ENCODE results near the gene PEX5L.

The PEX5L gene

DNA sequence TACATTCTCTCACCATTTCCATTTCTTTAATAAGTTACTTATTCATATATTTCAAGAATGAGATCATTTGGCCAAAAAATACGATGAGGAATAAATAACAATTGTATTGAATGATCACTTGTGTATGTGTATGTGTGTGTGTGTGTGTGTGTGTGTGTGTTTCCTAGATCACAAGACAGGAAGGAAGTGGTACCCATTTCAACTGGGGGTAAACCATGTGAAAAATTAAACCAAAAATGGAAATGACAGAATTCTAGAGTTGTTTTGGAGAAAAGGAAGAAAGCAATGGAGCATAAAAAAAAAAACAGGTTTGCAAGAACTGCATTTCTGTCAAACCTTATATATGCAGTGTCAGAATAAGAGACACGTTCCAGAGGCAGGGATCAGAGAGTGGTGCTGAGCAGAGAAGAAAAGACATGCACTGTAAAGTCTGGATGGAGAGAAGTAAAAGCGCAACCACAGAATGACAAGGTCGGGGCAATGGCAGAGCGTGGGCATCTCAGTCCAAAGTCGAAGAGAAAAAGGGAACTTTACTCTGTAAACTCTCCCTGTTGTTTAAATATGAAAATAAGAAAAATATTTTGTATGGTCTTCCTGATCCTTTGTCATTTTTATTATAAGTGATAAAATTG, 75.5 kb downstream of the PEX5L start:
- DNase-seq (ENCODE audit: low read depth): no peak
- H3K4me3 ChIP-seq (ENCODE audit: control insufficient read depth, low read depth, low read length): no peak overlapping the region
- TF ChIP-seq, protein P1, sequence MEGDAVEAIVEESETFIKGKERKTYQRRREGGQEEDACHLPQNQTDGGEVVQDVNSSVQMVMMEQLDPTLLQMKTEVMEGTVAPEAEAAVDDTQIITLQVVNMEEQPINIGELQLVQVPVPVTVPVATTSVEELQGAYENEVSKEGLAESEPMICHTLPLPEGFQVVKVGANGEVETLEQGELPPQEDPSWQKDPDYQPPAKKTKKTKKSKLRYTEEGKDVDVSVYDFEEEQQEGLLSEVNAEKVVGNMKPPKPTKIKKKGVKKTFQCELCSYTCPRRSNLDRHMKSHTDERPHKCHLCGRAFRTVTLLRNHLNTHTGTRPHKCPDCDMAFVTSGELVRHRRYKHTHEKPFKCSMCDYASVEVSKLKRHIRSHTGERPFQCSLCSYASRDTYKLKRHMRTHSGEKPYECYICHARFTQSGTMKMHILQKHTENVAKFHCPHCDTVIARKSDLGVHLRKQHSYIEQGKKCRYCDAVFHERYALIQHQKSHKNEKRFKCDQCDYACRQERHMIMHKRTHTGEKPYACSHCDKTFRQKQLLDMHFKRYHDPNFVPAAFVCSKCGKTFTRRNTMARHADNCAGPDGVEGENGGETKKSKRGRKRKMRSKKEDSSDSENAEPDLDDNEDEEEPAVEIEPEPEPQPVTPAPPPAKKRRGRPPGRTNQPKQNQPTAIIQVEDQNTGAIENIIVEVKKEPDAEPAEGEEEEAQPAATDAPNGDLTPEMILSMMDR (conservative IDR thresholded peaks at IDR 0.05; ENCODE audit: control insufficient read depth, insufficient read depth, low read depth, low read length): no peak

DNA sequence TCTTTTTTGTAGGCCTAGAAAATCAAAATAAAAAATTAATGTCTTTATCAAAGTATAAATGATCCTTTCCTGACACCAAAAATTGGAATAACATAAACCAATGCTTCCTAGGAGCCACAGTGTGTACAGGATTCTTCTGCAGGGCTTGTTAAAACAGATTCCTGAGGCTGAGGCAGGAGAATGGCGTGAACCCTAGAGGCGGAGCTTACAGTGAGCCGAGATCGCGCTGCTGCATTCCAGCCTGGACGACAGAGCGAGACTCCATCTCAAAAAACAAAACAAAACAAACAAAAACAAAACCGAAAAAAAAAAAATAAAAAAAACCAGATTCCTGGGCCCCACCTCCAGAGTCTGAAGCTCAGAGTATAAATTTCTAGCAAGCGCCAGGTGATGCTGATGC, 78.0 kb downstream of the PEX5L start:
- H3K4me3 ChIP-seq (ENCODE audit: control insufficient read depth, low read depth, low read length): no peak overlapping the region
- no peak for DNase-seq (ENCODE audit: low read depth)
- TF ChIP-seq, protein P1 (conservative IDR thresholded peaks at IDR 0.05; ENCODE audit: control insufficient read depth, insufficient read depth, low read depth, low read length): no peak

DNA sequence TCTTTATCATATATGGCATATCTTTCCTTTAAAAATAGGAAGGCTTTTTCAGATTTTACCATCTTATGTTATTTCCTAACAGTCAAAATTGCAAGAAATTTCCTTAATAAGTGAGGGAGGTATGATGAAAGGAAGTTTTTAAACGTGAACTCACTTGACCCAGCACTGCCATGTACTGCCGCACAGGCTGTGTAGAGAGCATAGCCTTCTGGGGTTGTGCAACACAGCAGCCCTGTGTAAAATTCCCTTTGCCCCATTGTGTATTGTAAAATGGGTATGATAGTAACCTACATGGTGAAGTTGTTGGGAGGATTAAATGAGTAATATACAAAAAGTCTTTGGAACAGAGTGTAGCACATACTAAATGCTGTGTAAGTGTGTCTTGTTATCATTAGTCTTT, 78.6 kb downstream of the PEX5L start:
- no peak for DNase-seq (ENCODE audit: low read depth)
- TF ChIP-seq, protein P1 (conservative IDR thresholded peaks at IDR 0.05; ENCODE audit: control insufficient read depth, insufficient read depth, low read depth, low read length): no peak
- no peak overlapping the region for H3K4me3 ChIP-seq (ENCODE audit: control insufficient read depth, low read depth, low read length)

DNA sequence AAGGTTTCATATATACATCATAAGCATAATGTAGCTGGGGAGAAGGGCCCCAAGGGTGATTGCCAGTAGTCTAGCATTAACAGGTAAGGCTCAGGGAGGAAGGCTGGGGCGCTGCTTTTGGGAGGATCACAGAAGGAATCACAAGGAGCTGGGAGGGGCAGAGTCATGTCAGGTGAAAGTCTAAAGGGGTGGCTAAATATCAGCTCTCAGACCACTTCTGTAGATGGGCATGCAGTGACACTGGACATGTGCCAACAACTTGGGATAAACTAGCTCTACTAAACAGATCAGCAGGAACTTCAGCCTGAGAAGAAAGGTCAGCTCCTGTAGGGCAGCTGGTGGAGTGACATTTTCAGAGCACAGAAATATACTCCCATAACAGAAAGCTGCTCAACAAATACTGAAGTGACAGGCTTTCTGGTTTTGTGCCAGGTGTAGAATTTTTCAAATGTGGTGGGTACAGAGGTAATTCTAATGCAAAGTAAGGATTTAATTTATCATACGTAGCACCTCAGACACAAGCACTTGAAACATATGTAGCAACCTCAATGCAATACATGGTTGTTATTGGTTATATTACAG, 79.4 kb downstream of the PEX5L start:
- H3K4me3 ChIP-seq (ENCODE audit: control insufficient read depth, low read depth, low read length): no peak overlapping the region
- DNase-seq (ENCODE audit: low read depth): no peak
- TF ChIP-seq, protein P1 (conservative IDR thresholded peaks at IDR 0.05; ENCODE audit: control insufficient read depth, insufficient read depth, low read depth, low read length): no peak

DNA sequence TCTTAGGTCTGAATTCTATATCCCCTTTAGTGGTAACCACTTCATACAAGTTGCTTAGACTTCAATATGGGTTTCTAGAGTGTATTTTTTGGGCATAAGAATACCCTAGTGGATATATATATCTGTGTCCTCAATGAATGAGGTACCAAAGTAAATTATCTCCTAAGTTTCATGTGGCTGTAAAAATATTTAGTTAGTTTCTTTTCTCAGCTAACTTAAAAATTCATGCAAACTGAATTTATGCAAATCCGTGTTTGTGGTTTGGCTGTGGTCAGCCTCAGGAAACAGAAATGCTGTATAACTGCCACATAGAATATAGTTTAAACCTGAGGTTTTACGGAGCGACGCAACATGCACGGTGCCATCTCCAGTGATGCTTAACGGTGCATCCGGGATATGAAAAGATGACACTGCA, 80.3 kb downstream of the PEX5L start:
- H3K4me3 ChIP-seq (ENCODE audit: control insufficient read depth, low read depth, low read length): no peak overlapping the region
- no peak for DNase-seq (ENCODE audit: low read depth)
- TF ChIP-seq, protein P1 (conservative IDR thresholded peaks at IDR 0.05; ENCODE audit: control insufficient read depth, insufficient read depth, low read depth, low read length): no peak

DNA sequence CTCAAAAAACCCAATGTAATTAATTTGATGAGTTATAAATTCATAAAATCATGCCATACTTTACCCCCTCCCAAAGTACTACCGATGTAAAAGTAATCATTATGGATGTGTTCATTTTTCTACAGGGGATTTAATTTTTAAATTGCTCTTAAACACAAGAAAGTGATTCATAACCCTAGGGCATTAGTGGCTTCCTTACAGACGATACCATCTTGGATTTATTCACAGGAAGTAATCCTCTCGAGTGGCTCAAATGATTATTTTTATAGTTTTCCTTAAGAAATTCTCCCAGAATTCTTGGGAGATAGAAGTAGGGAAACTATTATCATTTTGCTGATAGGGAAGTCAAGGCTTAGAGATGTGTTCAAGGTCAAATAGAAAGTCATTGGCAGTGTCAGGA, 80.9 kb downstream of the PEX5L start:
- H3K4me3 ChIP-seq (ENCODE audit: control insufficient read depth, low read depth, low read length): no peak overlapping the region
- no peak for DNase-seq (ENCODE audit: low read depth)
- TF ChIP-seq, protein P1 (conservative IDR thresholded peaks at IDR 0.05; ENCODE audit: control insufficient read depth, insufficient read depth, low read depth, low read length): no peak
